ENCODE measurements around the gene OR7A5.

OR7A5 gene

DNA sequence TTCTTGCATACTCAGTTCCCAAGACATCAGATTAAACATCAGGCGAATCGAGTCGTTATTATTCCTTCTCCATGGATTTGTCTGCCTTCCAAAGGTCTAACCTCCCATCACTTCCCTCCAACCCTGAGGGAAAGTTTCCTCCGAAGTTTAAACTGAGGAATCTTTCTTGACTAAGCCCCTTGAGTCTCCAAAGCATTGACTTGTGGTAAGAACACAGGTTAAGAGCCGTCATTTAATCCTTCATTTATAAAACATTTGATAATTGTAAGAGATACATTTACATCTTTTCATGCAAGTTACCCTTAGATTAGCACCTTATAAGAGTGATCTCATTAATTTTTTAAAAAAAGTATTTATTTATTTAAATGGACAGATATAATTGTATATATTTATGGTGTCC lies 13.8 kb upstream of the OR7A5 start, which contains the start of gene OR7A10:
Gene OR7A10 (minus strand): TSS at position 101 of the 400 bp plus-strand sequence. CDS start 7,045 bp downstream, outside the sequence.
- Histone ChIP-seq H2AFZ (ENCODE audit: low read depth, low read length) (no peak within 1 kb of the TSS), H3K9me3 (ENCODE audit: insufficient read depth, low read length, severe bottlenecking) (no peaks in the 10 kb centered on the region)

DNA sequence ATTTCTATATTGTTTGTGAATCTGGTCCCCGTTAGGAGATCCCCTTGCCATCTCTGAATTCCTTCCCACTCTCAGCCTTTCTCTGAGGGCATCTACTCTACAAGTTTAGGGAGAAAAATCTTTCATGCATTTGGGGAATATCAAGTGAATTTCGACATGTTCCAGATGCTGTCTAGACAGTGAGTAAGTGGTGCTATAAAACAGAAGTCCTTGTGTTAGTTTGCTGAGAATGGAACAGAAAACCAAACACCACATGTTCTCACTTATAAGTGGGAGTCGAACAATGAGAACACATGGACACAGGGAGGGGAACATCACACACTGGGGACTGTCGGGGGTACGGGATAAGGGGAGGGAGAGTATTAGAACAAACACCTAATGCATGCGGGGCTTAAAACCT lies 8.6 kb upstream of the OR7A5 start:
- Histone ChIP-seq H3K27ac (ENCODE audit: low read length) (no peak overlapping the region), H2AFZ (ENCODE audit: low read depth, low read length) (no peak overlapping the region), H3K79me2 (ENCODE audit: insufficient read depth, low read length) (no peaks in the 10 kb centered on the region), H3K9me3 (ENCODE audit: insufficient read depth, low read length, severe bottlenecking) (no peaks in the 10 kb centered on the region), H4K20me1 (ENCODE audit: insufficient read depth, low read length) (no peaks in the 10 kb centered on the region), H3K9ac (ENCODE audit: low read depth, low read length) (no peak overlapping the region), H3K27me3 (ENCODE audit: insufficient read depth, low read length, poor library complexity) (no peaks in the 10 kb centered on the region), H3K4me1 (ENCODE audit: insufficient read depth, low read length) (no peaks in the 10 kb centered on the region), H3K4me3 (ENCODE audit: low read depth in 1 of 2, low read length in 2 of 2) (no peak overlapping the region), H3K4me2 (ENCODE audit: insufficient read depth, low read length) (no peak overlapping the region), H3K36me3 (ENCODE audit: insufficient read depth, low read length) (no peaks in the 10 kb centered on the region)
- ATAC-seq (ENCODE audit: insufficient read depth, low read depth), result no peak
- TF ChIP-seq, protein P1, sequence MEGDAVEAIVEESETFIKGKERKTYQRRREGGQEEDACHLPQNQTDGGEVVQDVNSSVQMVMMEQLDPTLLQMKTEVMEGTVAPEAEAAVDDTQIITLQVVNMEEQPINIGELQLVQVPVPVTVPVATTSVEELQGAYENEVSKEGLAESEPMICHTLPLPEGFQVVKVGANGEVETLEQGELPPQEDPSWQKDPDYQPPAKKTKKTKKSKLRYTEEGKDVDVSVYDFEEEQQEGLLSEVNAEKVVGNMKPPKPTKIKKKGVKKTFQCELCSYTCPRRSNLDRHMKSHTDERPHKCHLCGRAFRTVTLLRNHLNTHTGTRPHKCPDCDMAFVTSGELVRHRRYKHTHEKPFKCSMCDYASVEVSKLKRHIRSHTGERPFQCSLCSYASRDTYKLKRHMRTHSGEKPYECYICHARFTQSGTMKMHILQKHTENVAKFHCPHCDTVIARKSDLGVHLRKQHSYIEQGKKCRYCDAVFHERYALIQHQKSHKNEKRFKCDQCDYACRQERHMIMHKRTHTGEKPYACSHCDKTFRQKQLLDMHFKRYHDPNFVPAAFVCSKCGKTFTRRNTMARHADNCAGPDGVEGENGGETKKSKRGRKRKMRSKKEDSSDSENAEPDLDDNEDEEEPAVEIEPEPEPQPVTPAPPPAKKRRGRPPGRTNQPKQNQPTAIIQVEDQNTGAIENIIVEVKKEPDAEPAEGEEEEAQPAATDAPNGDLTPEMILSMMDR (IDR thresholded peaks at IDR 0.05; ENCODE audit: borderline replicate concordance, extremely low read depth, low read length, poor library complexity, severe bottlenecking), result no peak
- TF ChIP-seq EZH2 (IDR thresholded peaks at IDR 0.05; ENCODE audit: borderline replicate concordance, low read depth, low read length, severe bottlenecking), result no peak
- no peak for DNase-seq

More for the DNA sequence above, 13.8 kb upstream of the OR7A5 start, which contains the start of gene OR7A10:
- DNase-seq (no peak), ATAC-seq (ENCODE audit: insufficient read depth, low read depth) (no peak)
- H3K79me2 ChIP-seq (ENCODE audit: insufficient read depth, low read length), result no peaks in the 10 kb centered on the region
- TF ChIP-seq, protein P1 (IDR thresholded peaks at IDR 0.05; ENCODE audit: borderline replicate concordance, extremely low read depth, low read length, poor library complexity, severe bottlenecking), result no peak
- no peak for TF ChIP-seq EZH2 (IDR thresholded peaks at IDR 0.05; ENCODE audit: borderline replicate concordance, low read depth, low read length, severe bottlenecking)
- no peak within 1 kb of the TSS for H3K27ac ChIP-seq (ENCODE audit: low read length)
- H3K4me1 ChIP-seq (ENCODE audit: insufficient read depth, low read length), result no peaks in the 10 kb centered on the region
- H3K4me2 ChIP-seq (ENCODE audit: insufficient read depth, low read length), result no peak within 1 kb of the TSS
- H3K27me3 ChIP-seq (ENCODE audit: insufficient read depth, low read length, poor library complexity), result peaks cover 5% of the 10 kb centered on the region
- no peak within 1 kb of the TSS for H3K4me3 ChIP-seq (ENCODE audit: low read depth in 1 of 2, low read length in 2 of 2)
- no peak within 1 kb of the TSS for H3K9ac ChIP-seq (ENCODE audit: low read depth, low read length)
- H3K36me3 ChIP-seq (ENCODE audit: insufficient read depth, low read length), result no peaks in the 10 kb centered on the region
- H4K20me1 ChIP-seq (ENCODE audit: insufficient read depth, low read length), result no peaks in the 10 kb centered on the region

DNA sequence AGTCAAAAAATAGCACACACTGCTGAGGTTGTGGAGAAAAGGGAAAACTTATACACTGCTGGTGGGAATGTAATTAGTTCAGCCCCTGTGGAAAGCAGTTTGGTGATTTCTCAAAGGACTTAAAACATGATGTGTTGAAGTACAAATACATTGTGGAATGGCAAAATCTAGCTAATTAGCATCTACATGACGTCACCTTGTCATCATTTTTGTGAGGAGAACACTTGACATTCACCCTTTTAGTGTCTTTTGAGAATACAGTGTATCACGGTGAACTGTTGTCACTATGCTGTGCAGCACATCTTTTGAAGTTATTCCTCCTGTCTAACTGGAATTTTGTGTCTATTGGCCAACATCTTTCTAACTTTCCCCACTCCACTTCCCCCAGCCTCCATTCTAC lies 8.2 kb upstream of the OR7A5 start:
- H3K9me3 ChIP-seq (ENCODE audit: insufficient read depth, low read length, severe bottlenecking), result no peaks in the 10 kb centered on the region
- DNase-seq (no peak), ATAC-seq (ENCODE audit: insufficient read depth, low read depth) (no peak)
- no peaks in the 10 kb centered on the region for H3K79me2 ChIP-seq (ENCODE audit: insufficient read depth, low read length)
- no peak overlapping the region for H3K4me2 ChIP-seq (ENCODE audit: insufficient read depth, low read length)
- H3K4me1 ChIP-seq (ENCODE audit: insufficient read depth, low read length), result no peaks in the 10 kb centered on the region
- no peaks in the 10 kb centered on the region for H3K36me3 ChIP-seq (ENCODE audit: insufficient read depth, low read length)
- no peaks in the 10 kb centered on the region for H3K27me3 ChIP-seq (ENCODE audit: insufficient read depth, low read length, poor library complexity)
- no peak overlapping the region for H3K27ac ChIP-seq (ENCODE audit: low read length)
- no peak for TF ChIP-seq EZH2 (IDR thresholded peaks at IDR 0.05; ENCODE audit: borderline replicate concordance, low read depth, low read length, severe bottlenecking)
- TF ChIP-seq, protein P1 (IDR thresholded peaks at IDR 0.05; ENCODE audit: borderline replicate concordance, extremely low read depth, low read length, poor library complexity, severe bottlenecking), result no peak
- H3K4me3 ChIP-seq (ENCODE audit: low read depth in 1 of 2, low read length in 2 of 2), result no peak overlapping the region
- no peak overlapping the region for H3K9ac ChIP-seq (ENCODE audit: low read depth, low read length)
- no peak overlapping the region for H2AFZ ChIP-seq (ENCODE audit: low read depth, low read length)
- no peaks in the 10 kb centered on the region for H4K20me1 ChIP-seq (ENCODE audit: insufficient read depth, low read length)

DNA sequence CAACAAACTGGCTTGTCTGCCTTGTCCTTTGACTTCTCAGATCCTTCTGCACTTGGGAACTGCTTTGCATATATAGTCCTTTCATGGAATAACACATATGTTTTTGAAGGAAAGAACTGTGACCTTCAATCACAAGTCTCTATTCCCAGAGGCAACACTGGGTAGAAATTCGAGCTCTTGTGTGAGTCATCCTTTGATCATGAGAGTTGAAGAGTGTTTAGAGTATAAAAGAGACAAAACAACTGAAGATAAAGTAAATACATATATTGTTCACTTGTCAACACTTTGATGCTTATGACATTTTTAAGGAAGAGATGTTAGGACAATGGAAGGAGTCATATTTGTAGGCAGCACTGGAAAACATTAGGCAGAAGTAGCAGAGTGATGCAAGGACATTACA lies 5.2 kb upstream of the OR7A5 start:
- H3K4me2 ChIP-seq (ENCODE audit: insufficient read depth, low read length), result no peak overlapping the region
- TF ChIP-seq EZH2 (IDR thresholded peaks at IDR 0.05; ENCODE audit: borderline replicate concordance, low read depth, low read length, severe bottlenecking), result no peak

More for the DNA sequence above, 5.2 kb upstream of the OR7A5 start:
- Histone ChIP-seq H2AFZ (ENCODE audit: low read depth, low read length) (no peak overlapping the region), H3K9ac (ENCODE audit: low read depth, low read length) (no peak overlapping the region), H3K27me3 (ENCODE audit: insufficient read depth, low read length, poor library complexity) (no peaks in the 10 kb centered on the region), H3K27ac (ENCODE audit: low read length) (no peak overlapping the region), H3K79me2 (ENCODE audit: insufficient read depth, low read length) (no peaks in the 10 kb centered on the region), H4K20me1 (ENCODE audit: insufficient read depth, low read length) (no peaks in the 10 kb centered on the region), H3K4me3 (ENCODE audit: low read depth in 1 of 2, low read length in 2 of 2) (no peak overlapping the region), H3K9me3 (ENCODE audit: insufficient read depth, low read length, severe bottlenecking) (no peaks in the 10 kb centered on the region), H3K36me3 (ENCODE audit: insufficient read depth, low read length) (no peaks in the 10 kb centered on the region), H3K4me1 (ENCODE audit: insufficient read depth, low read length) (no peaks in the 10 kb centered on the region)
- no peak for DNase-seq
- ATAC-seq (ENCODE audit: insufficient read depth, low read depth), result no peak

Data from DND-41 (cell line).